ENCODE results near the gene MMP21. TPM values are rescaled to one million over a fixed set of nuclear protein-coding genes. Genes with fewer than 3 reads are reported as not detected.
A peak's percentile ranks its signal among the peaks of the same experiment; 100 is the strongest.

MMP21 gene
- total RNA-seq, 2 donors from 2014 or later, result not detected

GRCh38 chr10:125738206-125738605, 37.4 kb downstream of the MMP21 start:
- no peak for TF ChIP-seq POLR2A (IDR thresholded peaks at IDR 0.05)
- no peak for ATAC-seq
- H3K27me3 ChIP-seq, result no peaks in the 10 kb centered on the region
- no peak for DNase-seq
- H3K27ac ChIP-seq, result no peak overlapping the region
- peaks cover 3 to 55% of the 10 kb centered on the region in 2 donors for H3K36me3 ChIP-seq (replicated peaks in 1 of 2; ENCODE audit: insufficient read depth in 1 of 2, low read depth in 2 of 2)
- WGBS, 2 donors, result 77 to 90% methylated on average over 5 of the region's 5 CpGs
- no peaks in the 10 kb centered on the region for H3K4me1 ChIP-seq
- intact Hi-C loops (cut with DNase I), result loop anchor here (10.0 kb wide), 1 partner anchor 97 kb away; no protein-coding TSS in a partner anchor
- no peaks in the 10 kb centered on the region for H3K9me3 ChIP-seq
- H3K4me3 ChIP-seq, result no peak overlapping the region

DNA sequence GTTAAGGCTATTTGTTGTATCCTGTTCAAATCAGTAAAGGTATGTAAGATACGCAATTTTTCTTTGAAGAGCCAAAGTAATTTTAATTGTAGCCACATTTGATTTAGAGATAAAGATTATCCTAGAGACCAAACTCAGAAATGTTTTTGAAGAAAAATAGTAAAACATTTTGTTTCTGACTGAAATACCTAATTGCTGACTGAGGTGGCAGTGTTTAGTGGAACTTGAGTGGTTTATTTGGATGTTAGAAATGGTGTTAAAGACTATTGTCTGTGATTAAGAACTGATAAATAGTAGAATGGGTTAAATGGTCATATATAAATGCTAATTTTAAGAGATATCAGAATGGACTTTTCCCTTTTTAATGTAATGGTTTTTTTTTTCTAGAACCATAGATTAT, 40.8 kb downstream of the MMP21 start:
- 89 to 91% methylated on average over 1 of the region's 1 CpG for WGBS, 2 donors
- no peak for TF ChIP-seq POLR2A (IDR thresholded peaks at IDR 0.05)
- TF ChIP-seq, protein P1, sequence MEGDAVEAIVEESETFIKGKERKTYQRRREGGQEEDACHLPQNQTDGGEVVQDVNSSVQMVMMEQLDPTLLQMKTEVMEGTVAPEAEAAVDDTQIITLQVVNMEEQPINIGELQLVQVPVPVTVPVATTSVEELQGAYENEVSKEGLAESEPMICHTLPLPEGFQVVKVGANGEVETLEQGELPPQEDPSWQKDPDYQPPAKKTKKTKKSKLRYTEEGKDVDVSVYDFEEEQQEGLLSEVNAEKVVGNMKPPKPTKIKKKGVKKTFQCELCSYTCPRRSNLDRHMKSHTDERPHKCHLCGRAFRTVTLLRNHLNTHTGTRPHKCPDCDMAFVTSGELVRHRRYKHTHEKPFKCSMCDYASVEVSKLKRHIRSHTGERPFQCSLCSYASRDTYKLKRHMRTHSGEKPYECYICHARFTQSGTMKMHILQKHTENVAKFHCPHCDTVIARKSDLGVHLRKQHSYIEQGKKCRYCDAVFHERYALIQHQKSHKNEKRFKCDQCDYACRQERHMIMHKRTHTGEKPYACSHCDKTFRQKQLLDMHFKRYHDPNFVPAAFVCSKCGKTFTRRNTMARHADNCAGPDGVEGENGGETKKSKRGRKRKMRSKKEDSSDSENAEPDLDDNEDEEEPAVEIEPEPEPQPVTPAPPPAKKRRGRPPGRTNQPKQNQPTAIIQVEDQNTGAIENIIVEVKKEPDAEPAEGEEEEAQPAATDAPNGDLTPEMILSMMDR (IDR thresholded peaks at IDR 0.05), result peak in 1 of 7 experiments; percentile 10

GRCh38 chr10:125734148-125734547, 41.5 kb downstream of the MMP21 start:
- TF ChIP-seq, protein P1 (IDR thresholded peaks at IDR 0.05), result no peak
- no peak for TF ChIP-seq POLR2A (IDR thresholded peaks at IDR 0.05)
- 83 to 93% methylated on average over 1 of the region's 1 CpG for whole genome bisulfite sequencing, 2 donors
- peaks cover 0 to 47% of the 10 kb centered on the region in 2 donors for H3K36me3 ChIP-seq (replicated peaks in 1 of 2; ENCODE audit: insufficient read depth in 1 of 2, low read depth in 2 of 2)
- H3K4me3 ChIP-seq, result no peak overlapping the region
- no peaks in the 10 kb centered on the region for H3K9me3 ChIP-seq
- no peak overlapping the region for H3K27ac ChIP-seq
- H3K4me1 ChIP-seq, result no peaks in the 10 kb centered on the region
- DNase-seq (no peak), ATAC-seq (no peak)
- intact Hi-C loops (cut with DNase I), result loop anchor here (10.0 kb wide), 1 partner anchor 101 kb away; no protein-coding TSS in a partner anchor
- H3K27me3 ChIP-seq, result no peaks in the 10 kb centered on the region

More for the DNA sequence above, 40.8 kb downstream of the MMP21 start:
- Histone ChIP-seq H3K27me3 (no peaks in the 10 kb centered on the region), H3K9me3 (no peaks in the 10 kb centered on the region), H3K4me3 (no peak overlapping the region), H3K27ac (no peak overlapping the region), H3K36me3 (replicated peaks in 1 of 2; ENCODE audit: insufficient read depth in 1 of 2, low read depth in 2 of 2) (peaks cover 0 to 49% of the 10 kb centered on the region in 2 donors), H3K4me1 (no peaks in the 10 kb centered on the region)
- intact Hi-C loops (cut with DNase I), result loop anchor here (10.0 kb wide), 1 partner anchor 100 kb away; no protein-coding TSS in a partner anchor
- ATAC-seq, result no peak
- no peak for DNase-seq

- no peak for TF ChIP-seq POLR2A (IDR thresholded peaks at IDR 0.05)
- TF ChIP-seq, protein P1 (IDR thresholded peaks at IDR 0.05), result no peak
- 18 to 20% methylated on average over 3 of the region's 3 CpGs for WGBS, 2 donors
- Histone ChIP-seq H3K27me3 (no peaks in the 10 kb centered on the region), H3K36me3 (replicated peaks in 1 of 2; ENCODE audit: insufficient read depth in 1 of 2, low read depth in 2 of 2) (peaks cover 4 to 30% of the 10 kb centered on the region in 2 donors), H3K9me3 (no peaks in the 10 kb centered on the region), H3K4me3 (no peak overlapping the region), H3K27ac (peak overlapping the region; percentile 37 to 76 (median 64)), H3K4me1 (peaks cover 22% of the 10 kb centered on the region)
- DNase-seq (peak in 2 of 4 donors; percentile 12 to 19), ATAC-seq (peak; percentile 25)
- intact Hi-C loops (cut with DNase I), result no loop called here
Observed at GRCh38 chr10:125727436-125727835, 48.2 kb downstream of the MMP21 start.

- WGBS, 2 donors, result 37 to 42% methylated on average over 7 of the region's 7 CpGs
- Histone ChIP-seq H3K4me1 (peaks cover 22% of the 10 kb centered on the region), H3K27me3 (no peaks in the 10 kb centered on the region), H3K36me3 (replicated peaks in 1 of 2; ENCODE audit: insufficient read depth in 1 of 2, low read depth in 2 of 2) (peaks cover 4 to 25% of the 10 kb centered on the region in 2 donors), H3K4me3 (no peak overlapping the region), H3K9me3 (no peaks in the 10 kb centered on the region), H3K27ac (peak overlapping the region; percentile 37 to 76 (median 64))
- TF ChIP-seq POLR2A (IDR thresholded peaks at IDR 0.05), result no peak
- TF ChIP-seq, protein P1 (IDR thresholded peaks at IDR 0.05), result no peak
- DNase-seq, result peak; percentile 57 to 81 (median 77)
- peak; percentile 85 for ATAC-seq
- intact Hi-C loops (cut with DNase I), result no loop called here
Observed at GRCh38 chr10:125726914-125727313, 48.7 kb downstream of the MMP21 start.
